ENCODE results near the gene FRAT1.

The FRAT1 gene

GRCh38 chr10:97307866-97308780, 10.9 kb upstream of the FRAT1 start:
- DNase-seq: no peak

GRCh38 chr10:97311111-97311626, 7.9 kb upstream of the FRAT1 start:
- DNase-seq: no peak

DNA sequence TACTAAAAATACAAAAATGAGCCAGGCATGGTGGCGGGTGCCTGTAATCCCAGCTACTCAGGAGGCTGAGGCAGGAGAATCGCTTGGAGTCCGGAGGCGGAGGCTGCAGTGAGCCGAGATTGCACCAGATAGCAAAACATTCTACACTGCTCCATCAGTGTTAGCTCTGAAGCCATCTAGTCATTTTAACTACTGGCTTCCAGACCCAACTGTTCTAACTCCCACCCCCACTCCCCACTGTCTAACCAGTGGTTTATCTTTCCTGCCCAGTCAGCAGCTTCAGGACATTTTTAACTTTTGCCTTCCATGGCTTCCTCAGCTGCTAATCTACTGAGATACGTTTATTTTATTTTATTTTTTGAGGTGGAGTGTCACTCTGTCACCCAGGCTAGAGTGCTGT, 6.2 kb upstream of the FRAT1 start:
- DNase-seq: no peak

- no peak for DNase-seq
These were observed 4.4 kb upstream of the FRAT1 start for GRCh38 chr10:97314671-97315070.

- DNase-seq: peak in 1 of 2 donors; percentile 49
These were observed 804 bp downstream of the FRAT1 start for GRCh38 chr10:97319671-97320479.

GRCh38 chr10:97320480-97321031, 1.5 kb downstream of the FRAT1 start:
- no peak for DNase-seq

- DNase-seq: peak in 1 of 2 donors; percentile 49
These were observed 2.1 kb downstream of the FRAT1 start for GRCh38 chr10:97321032-97321803.

DNA sequence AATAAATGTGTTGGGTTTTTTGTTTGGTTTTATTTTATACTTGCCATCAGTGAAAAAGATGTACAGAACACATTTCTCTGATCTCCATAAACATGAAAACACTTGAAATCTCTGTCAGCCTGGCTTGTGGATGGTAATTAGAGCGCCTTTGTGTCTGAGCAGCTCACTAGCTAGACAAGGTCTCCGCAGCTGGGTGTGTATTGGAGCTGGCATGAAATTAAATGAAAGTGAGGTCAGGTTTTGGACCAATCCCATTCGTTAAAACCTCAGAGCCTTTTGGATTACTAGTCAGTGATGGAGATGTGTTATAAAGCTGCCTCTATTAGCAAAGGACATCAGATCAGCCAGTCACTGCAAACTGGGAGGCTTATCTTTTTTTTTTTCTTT, 2.7 kb downstream of the FRAT1 start:
- peak in 1 of 2 donors; percentile 12 for DNase-seq

- no peak for DNase-seq
These were observed 4.4 kb downstream of the FRAT1 start for GRCh38 chr10:97323501-97323900.

- no peak for DNase-seq
These were observed 6.7 kb downstream of the FRAT1 start for GRCh38 chr10:97325754-97326153.

- no peak for DNase-seq
These were observed 8.6 kb downstream of the FRAT1 start for GRCh38 chr10:97327348-97328294.

- no peak for DNase-seq
These were observed 9.8 kb downstream of the FRAT1 start for GRCh38 chr10:97328646-97329453.

DNA sequence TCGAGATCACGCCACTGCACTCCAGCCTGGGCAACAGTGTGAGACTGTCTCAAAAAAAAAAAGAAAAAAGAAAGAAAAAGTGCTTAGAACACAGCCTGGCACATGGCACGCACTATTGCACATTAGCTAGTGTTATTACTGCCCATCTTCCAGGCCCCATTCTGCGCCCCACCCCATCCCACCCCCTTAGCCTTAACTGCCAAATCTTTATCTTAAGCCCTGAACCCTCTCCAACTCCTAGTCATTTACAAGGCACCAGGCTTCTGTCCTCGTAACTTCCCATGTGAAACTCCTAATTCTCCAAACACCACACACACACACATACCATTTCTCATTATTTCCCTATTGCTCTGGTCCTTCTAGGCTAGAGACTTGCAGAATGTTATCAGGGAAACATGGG, 10.7 kb downstream of the FRAT1 start:
- no peak for DNase-seq

DNA sequence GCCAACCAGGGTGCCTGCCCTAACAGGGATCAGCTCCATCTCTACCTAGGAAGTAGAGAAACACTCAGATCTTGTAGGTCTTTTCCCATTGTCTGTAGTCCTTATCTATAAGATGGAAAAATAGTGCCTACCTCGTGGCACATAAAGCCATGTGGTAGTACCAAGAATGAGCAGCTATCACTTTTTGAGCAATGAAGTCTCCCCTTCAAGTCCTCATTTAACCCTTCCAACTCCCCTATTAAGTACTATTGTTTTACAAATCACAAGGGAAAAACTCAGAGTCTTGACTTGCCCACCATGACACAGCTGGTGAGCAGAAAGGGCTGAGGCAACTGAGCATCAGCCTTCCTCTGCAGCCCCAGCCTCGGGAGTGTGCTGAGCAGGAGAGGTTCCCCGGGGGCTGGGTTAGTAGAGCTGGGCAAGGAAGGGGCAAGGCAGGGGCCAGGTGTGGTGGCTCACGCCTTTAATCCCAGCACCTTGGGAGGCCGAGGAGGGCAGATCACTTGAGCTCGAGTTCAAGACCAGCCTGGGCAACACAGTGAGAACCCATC, 12.2 kb downstream of the FRAT1 start:
- DNase-seq: no peak

- peak; percentile 45 to 83 for DNase-seq
These were observed 13.7 kb downstream of the FRAT1 start for GRCh38 chr10:97332591-97333350.

GRCh38 chr10:97333351-97333600, 14.2 kb downstream of the FRAT1 start:
- no peak for DNase-seq

GRCh38 chr10:97333601-97334369, 14.7 kb downstream of the FRAT1 start:
- DNase-seq: peak in 1 of 2 donors; percentile 10

DNA sequence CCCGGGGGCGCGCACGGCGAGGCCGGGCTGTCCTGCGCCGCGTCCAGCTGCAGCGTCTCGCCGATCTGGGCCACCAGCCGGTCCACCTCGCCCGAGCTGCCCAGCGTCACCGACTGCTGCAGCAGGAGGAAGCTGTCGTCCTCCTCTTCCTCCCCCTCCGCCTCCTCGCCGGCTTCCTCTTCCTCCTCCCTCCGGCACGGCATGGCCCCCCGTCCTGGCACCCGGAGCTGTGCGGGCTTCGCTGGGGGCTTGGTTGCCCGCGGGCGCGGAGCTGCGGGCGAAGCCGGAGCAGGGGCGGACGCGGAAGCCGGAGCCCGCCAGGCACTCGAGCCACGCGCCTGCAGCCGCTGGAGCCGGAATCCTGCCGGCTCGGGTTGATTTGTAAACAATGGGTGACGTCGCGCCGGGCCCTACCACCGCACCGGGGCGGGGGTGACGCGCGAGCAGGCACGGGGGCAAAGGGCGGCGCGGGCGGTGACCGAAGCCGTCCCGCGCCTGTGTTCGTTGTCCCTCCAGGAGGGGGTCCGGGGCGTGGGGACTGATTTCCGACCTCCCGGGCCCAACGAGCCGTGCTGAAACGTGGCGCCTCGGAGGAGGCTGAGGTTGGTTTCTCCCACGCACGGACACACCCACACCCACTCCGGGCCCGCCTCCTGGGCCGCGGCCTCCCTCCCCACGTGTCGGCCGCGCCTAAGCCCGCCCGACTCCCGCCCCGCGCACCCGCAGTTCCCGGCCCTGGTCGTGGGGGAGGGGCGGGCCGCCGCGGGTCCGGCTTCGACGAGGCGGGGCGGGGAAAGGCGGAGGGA, 15.5 kb downstream of the FRAT1 start, which contains the start of gene FRAT2:
TSS of gene FRAT2 (minus strand) at position 360 of the 806 bp plus-strand sequence. CDS start at position 203, 157 bp downstream.
- DNase-seq: peak; percentile 89 to 95

Data from hippocampal formation (tissue), 2 donors.